ENCODE results near the gene CFAP97D2.
"Not testable (repeated sequence)": the region's sequence is repeated elsewhere in the genome, so short reads cannot be mapped to it uniquely, and the experiment has no call there.

Gene CFAP97D2

DNA sequence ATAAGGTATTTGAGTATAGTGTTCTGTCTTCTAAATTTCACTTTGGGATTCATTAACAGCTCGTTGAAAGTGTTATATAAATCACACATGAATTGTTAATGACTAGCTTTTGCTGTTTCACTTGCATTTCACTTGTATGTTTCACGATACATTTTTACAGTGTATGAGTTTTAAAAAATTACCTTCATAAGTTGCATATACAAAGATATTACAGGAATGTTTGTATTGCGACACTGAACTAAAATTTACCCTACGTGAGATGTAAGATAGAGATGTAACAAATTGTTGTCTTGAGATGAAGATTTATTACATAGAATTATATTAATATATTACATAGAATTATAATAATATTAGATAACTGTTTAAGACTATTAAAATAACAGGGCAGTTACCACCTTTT, 57.2 kb downstream of the CFAP97D2 start:
- no peak for DNase-seq (ENCODE audit: low read depth)

DNA sequence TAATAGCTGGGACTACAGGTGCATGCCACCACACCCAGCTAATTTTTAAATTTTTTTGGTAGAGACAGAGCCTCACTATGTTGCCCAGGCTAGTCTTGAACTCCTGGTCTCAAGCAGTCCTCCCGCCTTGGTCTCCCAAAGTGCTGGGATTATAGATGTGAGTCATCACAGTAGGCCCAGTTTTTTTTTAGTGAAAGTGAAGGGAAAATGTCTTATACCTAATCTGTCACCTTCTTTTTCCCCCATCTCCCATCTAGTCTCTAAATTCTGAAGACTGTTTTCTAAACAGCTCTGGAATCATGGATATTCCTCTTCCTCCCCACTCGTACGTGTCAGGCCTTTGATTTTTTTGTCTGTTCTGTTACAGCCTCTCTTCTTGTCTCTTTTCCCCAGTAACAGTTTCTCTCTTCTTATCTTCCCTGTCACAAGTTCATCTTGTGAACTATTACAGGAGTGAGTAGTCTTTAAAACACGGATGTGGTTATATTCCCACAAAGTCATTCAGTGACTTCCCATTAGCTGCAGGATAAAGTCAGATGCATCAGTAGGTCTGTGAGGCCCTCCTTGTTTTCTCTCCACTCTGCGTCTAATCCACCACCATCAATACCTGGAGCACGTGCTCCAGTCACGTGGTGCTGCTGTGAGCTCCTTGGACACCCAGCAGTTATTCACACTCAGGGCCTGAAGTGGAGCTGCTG, 58.5 kb downstream of the CFAP97D2 start:
- DNase-seq (ENCODE audit: low read depth), result no peak

DNA sequence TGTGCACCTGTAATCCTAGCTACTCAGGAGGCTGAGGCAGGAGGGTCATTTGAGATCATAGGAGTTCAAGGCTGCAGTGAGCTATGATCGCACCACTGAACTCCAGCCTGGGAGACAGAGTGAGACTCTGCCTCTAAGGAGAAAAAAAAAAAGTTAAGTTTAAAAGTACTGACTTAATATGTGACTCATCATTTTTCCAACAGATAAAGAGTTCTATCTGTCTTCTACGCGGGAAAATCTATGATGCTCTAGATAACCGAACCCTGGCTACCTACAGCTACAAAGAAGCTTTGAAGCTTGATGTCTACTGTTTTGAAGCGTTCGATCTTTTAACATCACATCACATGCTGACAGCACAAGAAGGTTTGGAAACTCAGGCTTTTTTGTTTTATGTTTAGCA, 62.9 kb downstream of the CFAP97D2 start:
- no peak for DNase-seq (ENCODE audit: low read depth)

DNA sequence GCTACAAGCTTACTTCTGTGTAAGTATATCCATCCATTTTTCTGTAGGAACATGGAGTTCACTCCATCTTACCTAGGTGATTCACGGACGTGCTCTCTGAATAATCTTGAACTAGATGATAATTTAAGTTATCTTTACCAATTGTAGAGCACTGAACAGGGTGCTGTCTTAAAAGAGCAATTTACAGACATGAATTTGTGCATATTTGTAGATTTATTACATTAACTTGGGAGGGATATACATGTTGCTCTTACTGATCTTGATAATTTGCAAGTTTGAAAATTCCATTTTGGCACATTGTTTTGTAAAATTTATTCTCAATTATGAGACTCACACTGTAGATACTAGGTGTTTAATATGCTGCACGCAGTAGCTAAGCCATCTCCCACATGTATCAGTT, 64.9 kb downstream of the CFAP97D2 start:
- DNase-seq (ENCODE audit: low read depth), result no peak

DNA sequence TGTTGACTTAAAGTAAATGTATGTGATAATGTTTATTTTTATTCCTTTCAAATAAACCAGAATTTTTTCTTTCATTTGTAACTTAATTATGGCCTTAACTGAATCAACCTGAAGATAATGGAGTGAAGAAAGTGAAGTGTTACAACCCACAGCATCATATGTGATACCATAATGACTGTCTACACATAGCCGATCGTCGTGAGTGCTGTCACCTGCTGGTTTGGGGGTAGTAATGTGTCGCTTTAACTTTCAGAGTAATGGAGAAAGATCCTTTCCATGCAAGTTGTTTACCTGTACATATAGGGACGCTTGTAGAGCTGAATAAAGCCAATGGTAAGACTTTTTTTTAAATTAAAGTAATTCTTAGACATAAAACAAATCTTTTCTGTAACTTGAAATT, 65.6 kb downstream of the CFAP97D2 start:
- DNase-seq (ENCODE audit: low read depth), result no peak

DNA sequence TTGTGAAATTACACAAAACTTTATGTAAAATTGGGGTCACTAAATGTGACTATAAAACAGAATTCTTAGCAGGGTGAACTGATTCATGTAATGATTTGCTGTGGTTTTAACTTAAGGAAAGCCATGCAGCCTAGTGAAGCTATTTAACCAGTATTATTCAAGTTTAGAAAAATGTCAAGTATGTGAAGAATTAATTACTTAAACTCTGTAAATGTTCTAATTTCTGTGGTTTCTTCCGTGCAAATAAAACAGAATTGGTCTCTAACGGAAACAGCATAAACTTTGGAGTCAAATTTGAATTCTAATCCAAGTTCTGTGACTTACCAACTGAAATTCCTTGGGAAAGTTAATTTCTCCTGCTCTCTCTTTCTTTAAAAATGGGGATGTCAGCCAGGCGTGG, 69.0 kb downstream of the CFAP97D2 start:
- DNase-seq (ENCODE audit: low read depth), result no peak

DNA sequence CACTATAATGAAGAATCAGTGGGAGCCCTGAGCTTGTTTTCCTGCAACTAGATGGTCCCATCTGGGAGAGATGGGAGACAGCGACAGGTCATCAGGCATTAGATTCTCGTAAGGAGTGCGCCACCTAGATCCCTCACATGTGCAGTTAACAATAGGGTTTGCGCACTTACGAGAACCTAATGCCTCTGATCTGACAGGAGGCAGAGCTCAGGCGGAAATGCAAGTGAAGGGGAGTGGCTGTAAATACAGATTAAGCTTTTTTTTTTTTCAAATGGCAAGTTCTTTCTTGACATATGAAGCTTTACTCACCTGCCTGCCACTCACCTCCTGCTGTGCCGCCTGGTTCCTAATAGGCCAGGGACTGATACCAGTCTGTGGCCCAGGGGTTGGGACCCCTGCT, 70.0 kb downstream of the CFAP97D2 start:
- no peak for DNase-seq (ENCODE audit: low read depth)

DNA sequence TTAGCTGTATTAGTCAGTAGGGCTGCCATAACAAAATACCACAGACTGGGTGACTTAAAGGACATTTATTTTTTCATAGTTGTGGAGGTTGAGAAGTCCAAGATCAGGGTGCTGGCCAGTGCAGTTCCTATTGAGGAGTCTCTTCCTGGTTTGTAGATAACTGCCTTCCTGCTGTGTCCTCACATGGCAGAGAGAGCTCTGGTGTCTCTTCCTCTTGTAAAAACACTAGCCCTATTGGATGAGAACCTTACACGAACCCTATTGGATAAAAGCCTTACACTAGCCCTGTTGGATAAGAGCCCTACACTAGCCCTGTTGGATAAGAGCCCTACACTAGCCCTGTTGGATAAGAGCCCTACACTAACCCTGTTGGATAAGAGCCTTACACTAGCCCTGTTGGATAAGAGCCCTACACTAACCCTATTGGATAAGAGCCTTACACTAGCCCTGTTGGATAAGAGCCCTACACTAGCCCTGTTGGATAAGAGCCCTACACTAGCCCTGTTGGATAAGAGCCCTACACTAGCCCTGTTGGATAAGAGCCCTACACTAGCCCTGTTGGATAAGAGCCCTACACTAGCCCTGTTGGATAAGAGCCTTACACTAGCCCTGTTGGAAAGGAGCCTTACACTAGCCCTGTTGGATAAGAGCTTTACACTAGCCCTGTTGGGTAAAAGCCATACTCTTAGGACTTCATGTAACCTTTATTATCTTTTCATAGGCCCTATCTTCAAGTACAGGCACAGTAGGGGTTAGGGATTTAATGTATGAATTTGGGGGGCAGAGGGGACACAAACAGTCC, 72.8 kb downstream of the CFAP97D2 start:
- DNase-seq (ENCODE audit: low read depth), result not testable (repeated sequence)

DNA sequence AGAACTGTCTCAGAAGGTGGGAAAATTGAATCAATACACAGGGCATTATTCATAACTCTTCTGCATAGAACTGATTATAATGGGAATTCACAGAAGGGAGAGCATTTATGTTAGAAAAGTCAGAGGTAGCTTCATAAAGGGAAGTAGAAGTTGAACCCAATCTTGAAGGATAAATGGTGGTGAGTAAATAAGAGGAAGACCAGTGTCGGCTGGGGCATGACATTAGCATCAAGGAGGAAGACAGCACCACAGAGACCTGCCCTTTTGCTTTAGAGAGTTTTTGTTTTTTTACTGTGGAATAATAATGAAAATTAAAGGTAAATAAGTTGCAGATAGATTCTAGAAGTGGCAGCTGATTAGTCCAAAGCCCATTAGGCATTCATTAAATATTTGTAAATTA, 77.5 kb downstream of the CFAP97D2 start:
- DNase-seq (ENCODE audit: low read depth), result no peak

DNA sequence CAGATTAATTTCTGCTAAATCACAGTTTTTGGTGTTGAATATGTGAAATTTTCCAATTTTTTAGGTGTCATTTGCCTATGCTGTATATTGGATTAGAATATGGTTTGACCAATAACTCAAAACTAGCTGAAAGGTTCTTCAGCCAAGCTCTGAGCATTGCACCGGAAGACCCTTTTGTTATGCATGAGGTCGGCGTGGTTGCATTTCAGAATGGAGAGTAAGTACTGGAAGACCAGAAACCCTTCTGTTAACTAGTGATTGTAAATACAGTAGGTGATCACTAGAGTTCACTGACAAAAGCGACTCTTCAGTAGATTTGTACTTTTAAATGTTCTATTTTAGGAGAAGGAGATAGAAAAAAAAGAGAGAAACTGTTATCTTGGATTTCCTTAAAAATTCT, 78.0 kb downstream of the CFAP97D2 start:
- no peak for DNase-seq (ENCODE audit: low read depth)

DNA sequence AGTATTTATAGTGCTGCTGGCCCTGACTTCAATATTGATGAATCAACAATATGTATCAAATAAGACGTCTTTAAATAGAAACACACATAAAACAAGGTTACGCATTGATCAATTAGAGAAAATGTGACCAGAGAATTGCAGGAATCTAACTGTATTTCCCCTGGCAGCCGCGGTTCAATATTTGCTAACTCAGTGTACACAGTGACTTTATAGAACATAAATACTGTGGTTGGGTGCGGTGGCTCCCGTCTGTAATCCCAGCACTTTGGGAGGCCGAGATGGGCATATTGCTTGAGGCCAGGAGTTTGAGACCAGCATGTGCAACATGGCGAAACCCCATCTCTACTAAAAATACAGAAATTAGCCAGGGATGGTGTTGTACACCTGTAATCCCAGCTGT, 79.5 kb downstream of the CFAP97D2 start:
- DNase-seq (ENCODE audit: low read depth), result no peak

DNA sequence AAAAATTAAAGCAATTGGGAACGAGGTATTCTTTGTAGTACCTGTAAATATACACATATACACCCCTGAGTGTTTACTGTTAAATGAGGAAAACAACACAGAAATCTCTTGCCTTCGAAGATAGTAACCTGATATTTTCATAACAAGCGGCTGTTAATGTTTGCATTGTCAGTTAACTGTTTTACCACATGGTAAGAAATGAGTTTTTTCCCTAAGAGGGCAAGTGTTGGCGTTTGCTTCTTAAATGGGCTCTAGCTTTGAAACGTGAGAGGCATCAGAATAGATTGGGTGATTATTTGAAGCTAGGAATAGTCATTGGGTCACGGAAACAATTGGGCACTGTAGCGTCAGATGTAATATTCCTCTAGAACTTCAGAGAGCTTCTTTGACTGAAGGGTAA, 80.3 kb downstream of the CFAP97D2 start:
- DNase-seq (ENCODE audit: low read depth), result no peak

DNA sequence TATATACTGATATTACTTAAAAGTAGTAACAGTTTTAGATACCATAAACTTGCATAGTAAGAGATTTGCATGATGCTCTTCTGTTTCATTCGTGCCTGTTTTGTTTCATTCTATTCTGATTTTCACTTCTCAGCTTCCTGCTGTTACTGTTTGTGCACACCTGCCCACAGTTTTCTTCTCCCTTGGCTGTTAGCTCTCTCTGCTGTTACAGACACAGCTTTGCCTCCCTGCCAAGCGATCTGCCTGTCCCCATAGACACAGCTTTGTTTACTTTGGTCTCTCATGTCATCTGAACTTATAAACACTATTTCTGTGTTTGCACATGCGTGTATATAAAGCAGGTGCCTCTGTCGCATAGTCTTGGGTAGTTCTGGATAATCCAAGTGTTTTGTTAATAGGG, 80.9 kb downstream of the CFAP97D2 start:
- DNase-seq (ENCODE audit: low read depth), result no peak

DNA sequence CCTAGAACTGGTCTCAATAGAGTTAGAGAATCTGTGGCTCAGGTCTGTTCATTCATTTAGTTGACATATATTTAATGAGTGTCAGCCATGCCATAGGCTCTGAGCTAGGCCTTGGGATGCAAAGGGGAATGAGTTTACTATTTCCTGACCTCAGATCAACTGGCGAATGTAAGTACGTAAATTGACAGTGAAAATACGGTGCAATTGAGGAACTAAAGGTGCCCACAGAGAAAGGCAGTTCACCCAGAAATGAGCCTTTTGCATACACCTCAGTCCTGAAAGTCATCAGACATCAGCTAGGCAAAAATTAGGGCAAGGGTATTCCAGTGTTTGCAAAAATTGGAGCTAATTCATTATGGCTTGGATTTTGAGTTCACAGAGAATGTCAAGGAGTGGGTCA, 81.8 kb downstream of the CFAP97D2 start:
- no peak for DNase-seq (ENCODE audit: low read depth)

DNA sequence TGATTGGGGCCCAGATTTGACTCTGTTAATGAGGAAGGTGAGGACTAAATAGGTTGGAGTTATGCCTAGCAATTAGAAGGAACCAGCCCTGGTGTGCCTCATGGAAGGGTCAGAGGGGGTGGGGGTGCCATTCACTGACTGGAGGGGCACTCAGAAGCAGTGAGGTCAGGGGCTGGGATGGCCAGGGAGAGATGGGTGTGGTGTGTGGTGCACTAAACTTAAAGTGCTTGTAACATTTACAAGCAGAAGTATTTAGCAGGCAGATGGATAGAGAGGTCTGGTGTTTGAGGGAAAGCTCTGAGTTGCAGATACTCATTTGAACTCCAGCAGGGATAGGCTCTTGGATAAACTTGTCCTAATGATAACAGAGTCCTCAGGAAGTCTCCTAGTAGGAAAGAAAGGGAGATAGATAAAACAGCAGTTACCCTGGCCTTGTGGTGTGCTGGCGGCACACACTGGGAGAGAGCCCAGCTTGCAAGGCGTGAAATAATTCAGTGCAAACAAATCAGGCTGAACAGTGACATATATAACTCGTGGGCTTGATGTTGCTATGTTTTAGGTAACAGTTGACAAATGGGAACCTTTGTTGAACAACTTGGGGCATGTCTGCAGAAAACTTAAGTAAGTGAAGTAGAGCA, 82.4 kb downstream of the CFAP97D2 start:
- DNase-seq (ENCODE audit: low read depth), result no peak

DNA sequence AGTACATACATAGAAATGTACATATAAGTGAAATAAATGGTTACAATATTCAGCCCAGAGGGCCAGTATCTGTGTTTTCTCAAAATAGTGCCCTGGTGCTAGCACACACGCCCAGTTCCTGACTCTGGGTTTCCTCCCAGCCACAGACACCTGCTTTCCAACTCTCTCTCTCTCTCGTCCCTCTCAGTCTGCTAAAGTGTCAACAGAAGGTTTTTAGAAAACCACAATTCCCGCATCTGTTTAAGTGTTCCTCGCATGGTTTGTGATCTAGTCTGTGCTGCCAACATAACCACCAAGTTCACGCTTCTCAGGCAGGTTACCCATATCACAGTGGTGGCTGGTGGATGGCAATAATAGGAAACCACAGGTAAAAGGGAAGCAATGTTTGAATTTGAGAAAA, 84.5 kb downstream of the CFAP97D2 start:
- peak; percentile 9 for DNase-seq (ENCODE audit: low read depth)

DNA sequence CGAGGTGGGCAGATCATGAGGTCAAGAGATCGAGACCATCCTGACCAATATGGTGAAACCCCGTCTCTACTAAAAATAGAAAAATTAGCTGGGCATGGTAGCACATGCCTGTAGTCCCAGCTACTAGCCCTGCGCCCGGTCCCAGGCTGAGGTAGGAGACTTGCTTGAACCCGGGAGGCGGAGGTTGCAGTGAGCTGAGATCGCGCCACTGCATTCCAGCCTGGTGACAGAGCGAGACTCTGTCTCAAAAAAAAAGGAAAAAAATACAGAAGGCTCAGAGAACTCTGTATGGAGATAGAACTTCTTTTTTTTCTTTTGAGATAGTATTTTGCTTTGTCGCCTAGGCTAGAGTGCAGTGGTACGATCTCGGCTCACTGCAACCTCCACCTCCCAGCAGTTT, 85.3 kb downstream of the CFAP97D2 start:
- DNase-seq (ENCODE audit: low read depth), result not testable (repeated sequence)

DNA sequence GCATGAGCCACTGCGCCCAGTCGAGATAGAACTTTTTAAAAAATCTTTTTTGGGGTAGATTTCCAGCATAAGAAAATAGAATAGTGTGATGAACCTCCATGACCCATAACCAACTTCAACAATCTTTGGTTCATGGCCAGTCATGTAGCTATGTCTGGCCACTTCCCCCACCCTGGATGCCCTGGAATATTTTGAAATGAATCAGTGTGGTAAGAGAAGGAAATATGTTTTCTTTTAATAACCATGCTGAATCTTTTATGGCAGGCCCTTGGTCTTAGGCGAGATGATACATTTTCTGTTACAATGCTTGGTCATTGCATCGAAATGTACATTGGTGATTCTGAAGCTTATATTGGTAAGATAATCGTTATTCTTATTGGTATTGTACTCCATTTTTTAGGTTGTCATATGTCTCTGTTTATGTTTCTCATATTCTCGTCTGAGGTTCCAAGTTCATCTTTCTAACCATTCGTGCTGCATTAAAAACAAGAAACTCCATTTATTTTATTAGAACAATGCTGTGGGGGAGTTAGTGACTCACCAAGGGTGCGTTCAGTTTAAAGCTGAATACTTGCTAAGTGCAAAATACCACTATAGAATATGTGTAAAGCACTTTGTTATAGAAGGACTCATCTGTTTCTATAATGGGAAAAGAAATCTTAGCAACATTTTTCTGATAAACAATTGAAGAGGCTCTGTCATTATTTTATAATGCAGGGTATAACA, 86.0 kb downstream of the CFAP97D2 start:
- no peak for DNase-seq (ENCODE audit: low read depth)

DNA sequence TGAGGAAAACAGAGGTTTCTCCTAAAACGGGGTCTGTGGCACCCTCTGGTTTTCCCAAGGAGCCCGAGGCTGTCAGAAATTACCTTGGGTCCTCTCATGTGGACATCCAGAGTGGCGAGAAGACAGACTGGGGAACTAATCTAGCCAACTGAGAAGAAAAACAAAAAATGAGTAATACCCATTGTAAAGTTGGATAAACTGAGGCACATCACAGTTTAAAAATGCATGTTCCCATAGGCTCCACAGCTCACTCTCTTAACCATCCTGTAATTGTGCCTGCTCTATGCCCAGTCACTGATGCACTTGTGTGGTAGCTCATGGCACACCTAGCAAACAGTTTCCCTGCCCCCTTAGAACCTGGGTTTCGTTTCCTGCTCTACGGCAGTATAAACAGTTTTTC, 87.2 kb downstream of the CFAP97D2 start:
- no peak for DNase-seq (ENCODE audit: low read depth)

DNA sequence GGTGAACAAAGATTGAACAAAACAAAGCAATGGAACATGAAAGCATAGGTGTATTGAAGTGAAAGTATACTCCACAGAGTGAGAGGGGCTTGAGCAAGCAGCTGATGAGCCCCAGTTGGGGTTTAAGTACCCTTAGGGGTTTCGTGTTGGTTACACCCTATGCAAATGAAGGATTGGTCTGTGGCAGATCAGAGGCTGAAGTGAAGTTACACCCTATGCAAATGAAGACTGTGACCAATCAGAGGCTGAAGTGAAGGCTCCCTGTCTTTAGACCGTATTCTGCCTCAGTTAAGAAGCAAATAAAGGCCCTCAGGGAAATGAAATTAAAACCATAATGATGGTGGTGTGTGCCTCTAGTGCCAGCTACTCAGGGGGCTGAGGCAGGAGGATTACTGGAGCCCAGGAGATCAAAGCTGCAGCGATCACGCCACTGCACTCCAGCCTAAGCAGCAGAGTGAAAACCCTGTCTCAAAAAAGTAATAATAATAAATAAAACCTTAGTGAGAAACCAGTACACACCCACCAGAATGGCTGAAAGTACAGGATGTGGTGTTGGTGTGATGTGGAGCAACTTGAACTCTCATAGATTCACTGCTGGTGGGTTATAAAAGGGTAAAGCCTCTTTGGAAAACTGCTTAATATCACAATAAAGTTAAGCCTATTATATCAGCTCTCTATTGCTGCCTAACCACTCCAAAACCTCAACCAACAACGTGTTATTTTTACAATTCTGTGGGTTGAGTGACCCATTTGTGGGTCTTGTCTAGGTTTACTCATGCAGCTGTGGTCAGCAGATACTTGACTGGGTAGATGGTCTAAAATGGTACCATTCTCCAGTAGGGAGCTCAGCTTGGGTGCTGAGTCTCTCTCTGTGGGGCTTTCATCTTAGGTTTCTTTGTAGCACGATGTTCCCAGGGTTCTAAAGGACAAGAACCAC, 89.6 kb downstream of the CFAP97D2 start:
- no peak for DNase-seq (ENCODE audit: low read depth)

DNA sequence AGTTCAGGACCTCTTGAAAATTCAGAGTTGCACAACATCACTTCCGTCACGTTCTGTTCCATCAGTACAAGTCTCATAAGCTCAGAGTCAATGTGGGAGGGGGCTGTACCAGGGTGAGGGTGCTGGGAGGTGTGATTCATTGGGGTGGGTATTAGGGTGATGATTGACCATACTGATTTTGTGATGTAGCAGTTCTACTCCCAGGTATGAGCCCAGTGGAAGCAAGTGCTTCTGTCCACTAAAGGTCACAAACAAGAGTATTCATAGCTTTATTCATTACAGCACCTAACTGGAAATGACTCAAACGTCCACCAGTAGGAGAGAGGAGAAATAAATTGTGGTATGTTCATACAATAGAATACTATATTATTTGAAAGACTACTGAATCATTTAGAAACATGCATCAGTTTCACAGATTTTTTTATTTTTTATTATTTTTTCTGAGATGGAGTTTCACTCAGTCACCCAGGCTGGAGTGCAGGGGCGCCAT, 90.3 kb downstream of the CFAP97D2 start:
- DNase-seq (ENCODE audit: low read depth), result no peak

Measured in activated gamma-delta T cell treated with anti-CD3 and anti-CD28 coated beads, Interleukin-2, amount 50 U/mL, for 16 hours (primary cell).